Limb (tissue), 2 donors: ENCODE measurements around the gene DOCK7.
"Not testable (repeated sequence)": the region's sequence is repeated elsewhere in the genome, so short reads cannot be mapped to it uniquely, and the experiment has no call there.

Source experiments
- DNase-seq, 2 donors: peaks; one replicate each; pipeline ENCODE4 v3.0.0-alpha.2; 2016; ENCODE audit errors: extremely low spot score in 2 of 2

DOCK7 gene, protein sequence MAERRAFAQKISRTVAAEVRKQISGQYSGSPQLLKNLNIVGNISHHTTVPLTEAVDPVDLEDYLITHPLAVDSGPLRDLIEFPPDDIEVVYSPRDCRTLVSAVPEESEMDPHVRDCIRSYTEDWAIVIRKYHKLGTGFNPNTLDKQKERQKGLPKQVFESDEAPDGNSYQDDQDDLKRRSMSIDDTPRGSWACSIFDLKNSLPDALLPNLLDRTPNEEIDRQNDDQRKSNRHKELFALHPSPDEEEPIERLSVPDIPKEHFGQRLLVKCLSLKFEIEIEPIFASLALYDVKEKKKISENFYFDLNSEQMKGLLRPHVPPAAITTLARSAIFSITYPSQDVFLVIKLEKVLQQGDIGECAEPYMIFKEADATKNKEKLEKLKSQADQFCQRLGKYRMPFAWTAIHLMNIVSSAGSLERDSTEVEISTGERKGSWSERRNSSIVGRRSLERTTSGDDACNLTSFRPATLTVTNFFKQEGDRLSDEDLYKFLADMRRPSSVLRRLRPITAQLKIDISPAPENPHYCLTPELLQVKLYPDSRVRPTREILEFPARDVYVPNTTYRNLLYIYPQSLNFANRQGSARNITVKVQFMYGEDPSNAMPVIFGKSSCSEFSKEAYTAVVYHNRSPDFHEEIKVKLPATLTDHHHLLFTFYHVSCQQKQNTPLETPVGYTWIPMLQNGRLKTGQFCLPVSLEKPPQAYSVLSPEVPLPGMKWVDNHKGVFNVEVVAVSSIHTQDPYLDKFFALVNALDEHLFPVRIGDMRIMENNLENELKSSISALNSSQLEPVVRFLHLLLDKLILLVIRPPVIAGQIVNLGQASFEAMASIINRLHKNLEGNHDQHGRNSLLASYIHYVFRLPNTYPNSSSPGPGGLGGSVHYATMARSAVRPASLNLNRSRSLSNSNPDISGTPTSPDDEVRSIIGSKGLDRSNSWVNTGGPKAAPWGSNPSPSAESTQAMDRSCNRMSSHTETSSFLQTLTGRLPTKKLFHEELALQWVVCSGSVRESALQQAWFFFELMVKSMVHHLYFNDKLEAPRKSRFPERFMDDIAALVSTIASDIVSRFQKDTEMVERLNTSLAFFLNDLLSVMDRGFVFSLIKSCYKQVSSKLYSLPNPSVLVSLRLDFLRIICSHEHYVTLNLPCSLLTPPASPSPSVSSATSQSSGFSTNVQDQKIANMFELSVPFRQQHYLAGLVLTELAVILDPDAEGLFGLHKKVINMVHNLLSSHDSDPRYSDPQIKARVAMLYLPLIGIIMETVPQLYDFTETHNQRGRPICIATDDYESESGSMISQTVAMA (N-terminal part only)

DNA sequence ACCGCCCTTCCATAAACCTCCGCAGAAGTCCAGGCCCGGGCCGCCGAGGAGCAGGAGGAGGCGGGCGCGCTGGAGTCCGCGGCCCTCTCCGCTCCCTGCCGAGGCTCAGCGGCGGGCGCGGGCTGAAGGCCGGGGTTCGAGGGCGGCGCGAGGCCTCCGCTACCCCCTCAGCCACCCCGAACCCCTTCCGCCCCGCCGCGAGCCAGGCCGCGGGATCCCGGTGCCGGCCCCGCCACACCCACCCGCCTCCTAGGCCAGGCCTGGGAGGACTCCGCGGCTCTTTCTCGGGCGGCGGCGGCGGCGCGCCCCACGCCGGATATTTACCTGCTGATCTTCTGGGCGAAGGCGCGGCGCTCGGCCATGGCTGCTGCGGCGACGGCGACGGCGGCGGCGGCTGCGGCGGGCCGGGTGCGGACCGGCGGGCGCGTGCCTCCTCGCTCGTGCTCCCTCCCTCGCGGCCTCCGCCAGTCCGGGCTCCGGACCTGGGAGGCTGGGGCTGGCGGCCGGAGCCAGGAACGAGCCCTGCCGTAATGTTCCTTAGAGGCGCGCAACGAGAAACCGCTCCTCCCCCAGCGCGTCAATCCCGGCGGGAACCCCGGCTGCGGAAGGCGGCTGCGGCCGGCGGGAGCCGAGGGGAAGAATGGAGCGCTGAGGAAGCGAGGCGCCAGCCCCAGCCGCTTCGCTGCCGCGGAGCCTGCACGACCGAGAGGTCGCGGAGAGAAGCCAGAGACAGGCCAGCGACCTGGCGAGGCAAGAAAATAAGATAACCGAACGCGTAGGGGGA lies at the start of gene DOCK7:
Gene DOCK7, minus strand, starts transcription at position 484 of the 784 bp plus-strand sequence. Its CDS starts 122 bp downstream, at position 362.
- DNase-seq = peak; percentile 73 to 91

GRCh38 chr1:62735491-62736171 lies 47.4 kb upstream of the DOCK7 start:
- DNase-seq = peak in 1 of 2 donors; percentile 27

DNA sequence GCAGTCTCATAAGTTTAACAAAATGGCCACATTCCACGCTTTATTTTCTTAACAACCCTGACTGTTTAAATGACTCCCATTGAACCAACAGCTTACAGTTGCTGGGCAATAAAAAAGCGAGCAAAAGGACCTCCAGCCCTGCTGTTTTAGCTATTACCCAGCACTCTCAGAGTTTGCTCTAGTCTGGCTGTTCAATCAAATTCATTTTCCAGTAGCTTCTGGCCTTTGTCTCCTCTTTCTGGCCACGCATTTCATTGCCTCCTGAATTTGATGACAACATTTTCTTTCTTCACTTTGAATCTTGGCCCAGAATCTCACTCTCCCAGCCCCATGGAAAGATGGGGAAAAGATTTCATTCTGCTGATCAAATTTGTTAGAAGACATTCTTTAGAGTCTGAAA lies 44.1 kb upstream of the DOCK7 start:
- peak in 1 of 2 donors; percentile 56 for DNase-seq

DNA sequence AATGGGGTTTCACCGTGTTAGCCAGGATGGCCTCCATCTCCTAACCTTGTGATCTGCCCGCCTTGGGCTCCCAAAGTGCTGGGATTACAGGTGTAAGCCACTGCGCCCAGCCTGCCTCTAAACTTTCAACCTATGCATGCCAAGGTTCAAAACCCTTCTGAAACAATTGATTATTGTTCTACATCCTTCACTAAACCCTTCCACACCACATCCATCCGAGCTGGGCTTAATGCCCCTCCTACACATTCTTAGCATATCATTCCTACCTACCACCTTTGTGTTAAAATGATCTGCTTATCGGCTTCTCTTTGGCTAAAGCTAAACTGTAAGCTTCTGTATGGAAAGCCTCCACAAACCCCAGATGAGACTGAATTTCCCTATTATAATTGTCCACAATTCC lies 40.8 kb upstream of the DOCK7 start:
- DNase-seq = no peak

DNA sequence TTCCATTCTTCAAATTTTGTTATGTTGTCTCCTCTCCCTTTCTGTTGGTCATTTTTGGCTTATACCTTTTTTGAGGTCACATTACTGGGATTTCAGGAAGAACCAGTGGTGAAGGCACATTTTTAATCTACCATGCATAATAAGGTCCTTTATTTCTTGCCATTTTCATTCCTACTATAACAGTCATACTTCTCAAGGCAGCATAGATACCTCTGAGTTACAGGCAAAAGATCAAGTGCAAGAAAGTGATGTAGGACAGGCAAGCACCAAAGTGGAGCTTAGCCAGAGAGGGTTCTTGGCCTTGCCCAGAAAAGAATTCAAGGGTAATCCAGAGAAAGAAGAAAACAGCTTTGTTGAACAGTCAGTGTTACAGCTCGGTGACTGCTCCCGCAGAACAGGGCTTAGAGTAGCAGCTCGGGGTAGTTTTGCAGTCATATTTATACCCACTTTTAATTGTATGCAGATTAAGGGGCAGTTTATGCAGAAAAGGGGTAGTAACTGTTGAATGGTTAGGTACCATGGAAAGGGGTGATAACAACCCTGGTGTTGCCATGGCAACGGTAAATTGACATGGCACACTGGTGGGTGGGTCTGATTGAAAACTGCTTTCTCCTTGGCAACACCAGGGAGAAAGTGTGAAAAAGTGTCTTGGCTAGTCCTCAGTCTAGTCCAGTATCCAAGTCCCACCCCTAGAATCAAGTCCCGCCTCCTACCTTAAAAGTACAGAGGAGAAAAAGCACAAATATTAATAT lies 39.6 kb upstream of the DOCK7 start:
- DNase-seq = no peak

DNA sequence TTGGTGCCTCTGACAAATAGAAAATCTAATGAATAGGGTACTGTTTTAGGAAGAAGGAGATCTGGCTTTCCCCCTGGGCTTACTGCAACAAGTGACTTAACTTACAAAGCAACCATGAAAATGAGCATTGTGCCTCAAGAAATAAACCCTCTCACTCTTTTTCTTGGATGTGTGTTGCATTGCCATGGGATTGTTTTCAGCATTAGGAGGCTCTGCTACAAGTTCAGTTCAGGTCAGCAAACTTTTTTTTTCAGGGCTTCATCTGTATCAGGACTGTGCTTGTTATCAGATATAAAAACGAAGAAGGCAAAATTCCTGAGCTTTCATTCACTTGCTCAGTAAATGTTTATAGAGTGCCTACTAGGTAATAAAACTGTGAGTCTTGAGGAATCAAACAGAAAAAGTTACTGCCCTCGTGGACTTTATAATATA lies 37.8 kb upstream of the DOCK7 start:
- no peak for DNase-seq

DNA sequence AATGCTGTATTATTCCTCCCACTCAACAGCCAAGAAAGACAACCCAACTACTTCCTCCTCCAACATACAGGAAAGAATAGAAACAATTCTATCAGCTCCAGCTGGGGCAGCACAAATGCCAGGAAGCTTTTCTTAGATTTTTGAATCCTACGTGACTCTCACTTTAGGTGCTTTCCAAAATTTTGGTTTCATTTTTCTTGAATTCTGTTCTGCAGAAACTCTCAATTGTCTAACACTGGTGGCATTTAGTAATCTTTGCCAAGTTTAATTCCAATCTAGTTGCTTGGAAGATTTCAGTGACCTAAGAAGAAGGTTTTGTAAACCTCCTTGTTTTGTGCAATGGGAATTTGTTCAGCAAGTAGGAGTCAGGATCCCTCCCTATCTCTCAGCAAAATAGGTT lies 37.1 kb upstream of the DOCK7 start:
- DNase-seq = no peak

- no peak for DNase-seq
Measured at GRCh38 chr1:62724430-62724829, 36.2 kb upstream of the DOCK7 start.

GRCh38 chr1:62723883-62724282 lies 35.7 kb upstream of the DOCK7 start:
- DNase-seq = no peak

DNA sequence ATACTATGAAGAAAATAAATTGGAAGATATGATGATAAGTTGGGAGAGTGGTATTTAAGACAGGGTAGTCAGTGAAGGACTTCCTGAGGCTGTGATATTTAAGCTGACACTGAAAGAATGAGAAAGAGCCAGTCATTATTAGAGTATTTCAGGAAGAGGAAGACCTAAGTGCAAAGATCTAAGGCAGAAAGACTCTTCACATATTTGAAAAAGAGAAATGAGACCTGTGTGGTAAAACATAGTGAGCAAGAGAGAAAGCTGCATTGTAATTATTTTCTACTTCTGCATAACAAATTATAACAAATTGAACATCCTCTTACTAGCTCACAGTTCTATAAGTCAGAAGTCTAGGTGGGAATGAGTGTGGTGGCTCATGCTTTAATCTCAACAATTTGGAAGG lies 34.6 kb upstream of the DOCK7 start:
- no peak for DNase-seq

- DNase-seq = no peak
Measured at GRCh38 chr1:62720946-62721554, 32.9 kb upstream of the DOCK7 start.

- not testable (repeated sequence) for DNase-seq
Measured at GRCh38 chr1:62718400-62718799, 30.2 kb upstream of the DOCK7 start.

GRCh38 chr1:62717483-62717882 lies 29.3 kb upstream of the DOCK7 start:
- no peak for DNase-seq

GRCh38 chr1:62716397-62716796 lies 28.2 kb upstream of the DOCK7 start:
- DNase-seq = no peak

- DNase-seq = no peak
Measured at GRCh38 chr1:62712336-62713243, 24.4 kb upstream of the DOCK7 start.

GRCh38 chr1:62707744-62708120 lies 19.5 kb upstream of the DOCK7 start:
- DNase-seq = no peak

DNA sequence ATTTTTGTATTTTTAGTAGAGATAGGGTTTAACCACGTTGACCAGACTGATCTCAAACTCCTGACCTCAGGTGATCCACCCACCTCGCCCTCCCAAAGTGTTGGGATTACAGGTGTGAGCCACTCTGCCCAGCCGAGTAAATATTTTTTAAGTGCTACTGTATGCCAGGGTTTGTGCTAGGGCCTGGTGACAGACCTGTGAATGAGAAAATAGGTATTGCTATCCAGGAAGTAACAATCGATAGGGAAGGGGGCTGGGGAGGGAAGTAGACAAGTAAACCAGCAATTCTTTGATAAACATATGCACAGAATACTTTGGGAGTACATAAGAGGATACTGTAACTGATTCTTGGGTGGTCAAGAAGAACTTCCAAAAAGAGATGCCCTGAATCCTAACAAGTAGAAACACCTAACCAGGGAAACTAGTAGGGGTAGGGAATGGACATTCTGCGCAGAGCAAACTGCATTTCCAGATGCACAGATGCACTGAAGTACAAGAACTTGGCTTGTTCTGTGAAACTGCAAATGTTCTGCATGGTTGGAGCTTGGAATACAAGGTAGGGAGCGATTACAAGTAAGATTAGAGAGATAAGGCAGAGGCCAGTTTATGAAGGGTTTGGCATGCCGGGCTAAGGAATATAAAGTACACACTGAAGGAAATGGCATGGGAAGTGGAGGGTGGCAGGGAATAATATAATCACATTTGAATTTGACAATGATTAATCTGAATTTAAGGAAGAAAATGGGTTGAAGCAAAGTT lies 19.0 kb upstream of the DOCK7 start:
- DNase-seq = no peak
